KMS-11 (cell line): ENCODE data around the gene ACTL10.

Source experiments
- H2AFZ ChIP-seq: fragments of 200-600 bp; sonication (generic); 2 replicates; pipeline ENCODE4 v1.6.1; 2016; ENCODE audit warnings: antibody characterized with exemption, mixed run types, low read depth
- H3K27ac ChIP-seq: fragments of 200-600 bp; sonication (generic); 2 replicates; pipeline ENCODE4 v1.6.1; 2016; ENCODE audit warnings: mild to moderate bottlenecking, mixed run types
- H3K27me3 ChIP-seq: fragments of 200-600 bp; sonication (generic); 2 replicates; pipeline ENCODE4 v1.6.1; 2017; ENCODE audit warnings: mild to moderate bottlenecking, low read depth, mixed run types, moderate library complexity; ENCODE audit not compliant: insufficient read depth
- H3K36me3 ChIP-seq: fragments of 200-600 bp; sonication (generic); 2 replicates; pipeline ENCODE4 v1.6.1; 2017; ENCODE audit warnings: mild to moderate bottlenecking, mixed run types; ENCODE audit not compliant: insufficient read depth
- H3K4me1 ChIP-seq: fragments of 200-600 bp; sonication (generic); 2 replicates; pipeline ENCODE4 v1.6.1; 2016; ENCODE audit warnings: mild to moderate bottlenecking, low read depth, mixed run types; ENCODE audit not compliant: poor library complexity, severe bottlenecking
- H3K4me2 ChIP-seq: fragments of 200-600 bp; sonication (generic); 2 replicates; pipeline ENCODE4 v1.7.0; 2016; ENCODE audit warnings: mild to moderate bottlenecking, mixed run types
- H3K4me3 ChIP-seq: fragments of 200-600 bp; sonication (generic); IDR thresholded peaks from 2 replicates; pipeline ENCODE4 v1.6.1; 2017; ENCODE audit warnings: low read depth, low read length, mixed read lengths; ENCODE audit not compliant: insufficient read depth
- H3K79me2 ChIP-seq: fragments of 200-600 bp; sonication (generic); 2 replicates; pipeline ENCODE4 v1.6.1; 2016; ENCODE audit warnings: low read depth, mixed run types; ENCODE audit not compliant: insufficient read depth
- H3K9ac ChIP-seq: fragments of 200-600 bp; sonication (generic); 2 replicates; pipeline ENCODE4 v1.6.1; 2016; ENCODE audit warnings: mild to moderate bottlenecking, mixed run types
- H4K20me1 ChIP-seq: fragments of 200-600 bp; sonication (generic); 2 replicates; pipeline ENCODE4 v1.6.1; 2016; ENCODE audit warnings: mild to moderate bottlenecking, mixed run types; ENCODE audit not compliant: insufficient read depth
- TF ChIP-seq, protein P1 (sequence below): fragments of 200-600 bp; sonication (generic); conservative IDR thresholded peaks from 2 replicates; pipeline ENCODE4 v1.6.1; 2017; ENCODE audit warnings: low read depth, mild to moderate bottlenecking, antibody characterized with exemption, low read length, moderate library complexity, mixed read lengths

The ACTL10 gene

DNA sequence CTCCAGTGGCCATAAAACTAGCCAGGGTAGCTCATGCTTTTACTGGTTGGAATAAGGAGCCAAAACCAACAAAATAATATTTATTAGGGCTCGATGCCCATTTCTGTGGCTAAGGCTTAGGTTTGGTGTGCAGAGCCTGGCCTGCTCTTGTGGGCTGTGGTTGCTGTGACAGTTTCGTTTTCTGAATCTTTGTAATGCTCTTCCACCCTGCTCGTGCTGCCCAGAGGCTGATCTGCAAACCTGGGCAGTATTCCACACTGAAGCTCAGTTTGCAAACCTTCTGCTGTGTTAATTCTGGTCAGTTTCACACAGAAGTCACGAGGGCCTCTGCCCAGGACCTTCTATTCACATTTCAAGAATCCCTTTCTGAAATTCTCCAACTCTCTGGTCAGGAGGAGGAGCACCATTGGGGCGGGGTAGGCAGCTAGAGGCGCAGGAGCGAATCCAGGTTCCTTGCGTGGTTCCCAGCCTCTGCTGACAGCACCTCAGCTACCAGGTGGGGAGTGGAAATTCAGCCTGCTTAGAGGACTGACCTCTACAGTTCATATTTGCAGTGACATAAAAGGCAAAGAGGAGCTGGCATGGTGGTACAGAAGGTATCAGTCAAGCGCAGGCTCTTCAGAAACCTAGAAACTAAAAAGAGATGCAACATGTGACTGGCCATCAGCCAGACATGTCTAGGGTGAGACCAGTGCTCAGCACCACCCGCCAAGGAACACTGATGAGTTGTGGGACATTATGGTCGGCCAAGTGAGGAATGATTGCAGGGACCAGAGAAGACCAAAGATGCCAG, 18.9 kb upstream of the ACTL10 start:
- Histone ChIP-seq H3K9ac (peak overlapping the region; percentile 26; the same call in 1 of the 2 replicates), H3K27me3 (no peaks in the 10 kb centered on the region), H2AFZ (no peak overlapping the region), H3K79me2 (no peaks in the 10 kb centered on the region), H3K4me1 (peaks cover 74% of the 10 kb centered on the region), H3K4me3 (no peak overlapping the region), H3K27ac (peak overlapping the region; percentile 74), H3K36me3 (no peaks in the 10 kb centered on the region), H4K20me1 (no peaks in the 10 kb centered on the region), H3K4me2 (peak overlapping the region; percentile 84)
- TF ChIP-seq, protein P1, sequence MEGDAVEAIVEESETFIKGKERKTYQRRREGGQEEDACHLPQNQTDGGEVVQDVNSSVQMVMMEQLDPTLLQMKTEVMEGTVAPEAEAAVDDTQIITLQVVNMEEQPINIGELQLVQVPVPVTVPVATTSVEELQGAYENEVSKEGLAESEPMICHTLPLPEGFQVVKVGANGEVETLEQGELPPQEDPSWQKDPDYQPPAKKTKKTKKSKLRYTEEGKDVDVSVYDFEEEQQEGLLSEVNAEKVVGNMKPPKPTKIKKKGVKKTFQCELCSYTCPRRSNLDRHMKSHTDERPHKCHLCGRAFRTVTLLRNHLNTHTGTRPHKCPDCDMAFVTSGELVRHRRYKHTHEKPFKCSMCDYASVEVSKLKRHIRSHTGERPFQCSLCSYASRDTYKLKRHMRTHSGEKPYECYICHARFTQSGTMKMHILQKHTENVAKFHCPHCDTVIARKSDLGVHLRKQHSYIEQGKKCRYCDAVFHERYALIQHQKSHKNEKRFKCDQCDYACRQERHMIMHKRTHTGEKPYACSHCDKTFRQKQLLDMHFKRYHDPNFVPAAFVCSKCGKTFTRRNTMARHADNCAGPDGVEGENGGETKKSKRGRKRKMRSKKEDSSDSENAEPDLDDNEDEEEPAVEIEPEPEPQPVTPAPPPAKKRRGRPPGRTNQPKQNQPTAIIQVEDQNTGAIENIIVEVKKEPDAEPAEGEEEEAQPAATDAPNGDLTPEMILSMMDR: peak; percentile 38; the same call in 1 of the 2 replicates

DNA sequence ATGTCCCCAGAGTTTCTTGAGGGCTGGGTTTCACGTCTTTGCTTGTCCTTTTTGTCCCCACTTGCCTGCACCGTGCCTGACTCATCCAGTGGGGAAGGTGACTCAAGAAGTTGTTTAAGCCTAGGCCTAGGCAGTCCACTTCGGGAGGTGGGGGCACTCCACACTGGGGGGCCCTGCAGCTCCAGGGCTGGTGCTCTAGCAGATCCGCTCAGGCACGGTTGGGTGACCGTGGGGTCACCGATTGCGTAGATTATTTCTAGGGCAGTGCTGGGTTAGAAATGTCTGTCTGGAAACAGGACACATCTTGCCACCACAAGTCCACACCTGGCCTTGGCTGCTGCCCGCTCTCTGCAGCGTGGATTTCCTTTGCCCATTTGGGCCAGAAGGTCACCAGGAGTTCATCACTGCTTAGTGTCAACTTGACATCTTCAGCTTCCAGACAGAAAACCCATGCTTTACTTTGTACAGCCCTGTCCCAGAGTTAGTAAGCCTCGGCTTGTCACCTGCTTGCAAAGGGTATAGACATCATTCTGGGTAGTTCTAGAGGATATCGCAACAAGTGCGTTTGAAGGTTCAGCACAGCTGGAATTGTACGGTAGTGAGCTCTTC, 18.2 kb upstream of the ACTL10 start:
- H3K4me3 ChIP-seq: no peak overlapping the region
- no peaks in the 10 kb centered on the region for H3K36me3 ChIP-seq
- TF ChIP-seq, protein P1: no peak
- no peaks in the 10 kb centered on the region for H4K20me1 ChIP-seq
- H3K27me3 ChIP-seq: no peaks in the 10 kb centered on the region
- H3K4me1 ChIP-seq: peaks cover 81% of the 10 kb centered on the region
- peak overlapping the region; percentile 74 for H3K27ac ChIP-seq
- no peaks in the 10 kb centered on the region for H3K79me2 ChIP-seq
- peak overlapping the region; percentile 26; the same call in 1 of the 2 replicates for H3K9ac ChIP-seq
- no peak overlapping the region for H2AFZ ChIP-seq
- peak overlapping the region; percentile 84 for H3K4me2 ChIP-seq

DNA sequence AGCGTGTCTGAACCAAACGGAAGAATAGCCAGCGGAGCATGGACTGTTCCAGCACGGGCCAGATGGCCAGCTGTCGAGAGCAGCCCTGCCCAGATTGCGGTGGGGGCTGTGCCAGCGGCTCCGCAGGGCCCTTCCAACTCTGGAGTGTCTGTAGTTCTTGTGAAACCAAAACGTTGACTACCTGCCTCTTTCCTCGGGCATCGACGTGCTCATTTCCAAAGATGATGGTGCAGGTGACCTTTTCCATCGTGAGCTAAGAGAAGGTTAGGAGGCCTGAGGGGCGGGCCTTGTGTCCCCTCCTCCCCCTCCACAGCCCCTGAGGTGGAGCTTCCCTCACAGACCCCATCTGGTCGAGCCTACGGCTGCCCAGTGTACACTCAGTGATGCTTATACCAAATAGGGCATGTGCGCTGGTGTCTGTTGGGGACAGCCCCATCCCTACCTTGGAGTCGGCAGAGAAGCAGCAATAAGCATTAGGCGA, 17.5 kb upstream of the ACTL10 start:
- Histone ChIP-seq H3K4me1 (peaks cover 88% of the 10 kb centered on the region), H3K27me3 (no peaks in the 10 kb centered on the region), H3K36me3 (no peaks in the 10 kb centered on the region), H3K27ac (peak overlapping the region; percentile 74), H3K79me2 (no peaks in the 10 kb centered on the region), H3K9ac (no peak overlapping the region; the same call in 1 of the 2 replicates), H2AFZ (no peak overlapping the region), H4K20me1 (no peaks in the 10 kb centered on the region), H3K4me2 (peak overlapping the region; percentile 84), H3K4me3 (no peak overlapping the region)
- TF ChIP-seq, protein P1: no peak

DNA sequence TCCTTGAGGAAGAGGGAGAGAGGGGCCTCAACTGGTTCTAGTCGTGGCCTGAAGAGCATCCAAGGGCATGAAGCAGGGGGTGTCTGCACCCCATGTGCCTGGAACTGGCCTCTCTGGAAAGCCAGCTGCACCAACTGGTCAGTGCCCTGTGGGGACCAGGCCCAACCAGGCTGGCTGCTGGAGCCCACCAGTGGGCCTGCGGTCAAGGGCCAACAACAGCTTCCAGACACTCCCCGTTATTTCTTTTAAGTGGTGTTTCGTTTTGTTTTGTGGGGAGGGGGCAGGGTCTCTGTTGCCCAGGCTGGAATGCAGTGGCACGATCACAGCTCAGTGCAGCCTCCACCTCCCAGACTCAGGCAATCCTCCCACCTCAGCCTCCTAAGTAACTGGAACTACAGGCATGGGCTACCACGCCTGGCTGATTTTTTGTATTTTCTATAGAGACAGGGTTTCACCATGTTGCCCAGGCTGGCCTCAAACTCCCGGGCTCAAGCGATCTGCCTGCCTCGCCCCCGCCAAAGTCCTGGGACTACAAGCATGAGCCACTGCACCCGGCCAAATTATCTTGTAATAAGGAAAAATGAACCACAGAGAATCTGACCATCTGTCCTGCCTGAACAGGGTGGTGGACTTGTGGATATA, 16.5 kb upstream of the ACTL10 start:
- TF ChIP-seq, protein P1: no peak
- H3K9ac ChIP-seq: no peak overlapping the region

More for the DNA sequence above, 16.5 kb upstream of the ACTL10 start:
- no peaks in the 10 kb centered on the region for H4K20me1 ChIP-seq
- no peaks in the 10 kb centered on the region for H3K79me2 ChIP-seq
- no peak overlapping the region for H2AFZ ChIP-seq
- peaks cover 89% of the 10 kb centered on the region for H3K4me1 ChIP-seq
- H3K27ac ChIP-seq: peak overlapping the region; percentile 74; the same call in 1 of the 2 replicates
- H3K4me2 ChIP-seq: no peak overlapping the region; the same call in 1 of the 2 replicates
- no peak overlapping the region for H3K4me3 ChIP-seq
- no peaks in the 10 kb centered on the region for H3K36me3 ChIP-seq
- H3K27me3 ChIP-seq: no peaks in the 10 kb centered on the region
